Breast epithelium (tissue), 3 donors: Measurements from ENCODE around the gene SLC25A10.

Experiments used
- POLR2AphosphoS5 ChIP-seq, 3 donors: sonication (generic); formaldehyde crosslinking; IDR thresholded peaks; one replicate each; pipeline ENCODE4 v1.6.1; 2017; ENCODE audit warnings: antibody characterized with exemption in 3 of 3
- TF ChIP-seq, protein P1 (sequence below), 3 donors: fragments of 450-650 bp; IDR thresholded peaks; one replicate each; pipeline ENCODE4 v1.5.1; 2016 to 2017; ENCODE audit warnings: antibody characterized with exemption in 3 of 3, mild to moderate bottlenecking in 3 of 3, moderate library complexity in 3 of 3

DNA sequence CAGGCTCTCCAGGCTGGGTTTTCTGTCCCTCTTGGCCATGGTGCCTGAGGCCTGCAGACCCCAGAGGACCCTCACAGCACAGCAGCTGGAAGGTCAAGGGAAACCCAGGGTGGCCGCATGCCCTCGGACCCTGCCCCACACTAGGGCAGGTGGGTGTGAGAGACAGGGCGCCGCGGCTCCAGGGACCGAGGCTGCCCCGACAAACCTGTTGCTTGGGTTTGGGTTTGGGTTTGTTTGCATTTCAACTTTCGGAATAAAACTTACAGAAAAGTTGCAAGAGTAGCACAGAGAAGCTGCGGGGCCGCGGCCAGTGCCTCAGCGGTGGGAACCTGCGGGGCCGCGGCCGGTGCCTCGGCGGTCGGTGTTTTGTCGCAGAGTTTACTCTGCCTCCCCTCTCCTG lies 20.5 kb upstream of the SLC25A10 start:
- TF ChIP-seq, protein P1, sequence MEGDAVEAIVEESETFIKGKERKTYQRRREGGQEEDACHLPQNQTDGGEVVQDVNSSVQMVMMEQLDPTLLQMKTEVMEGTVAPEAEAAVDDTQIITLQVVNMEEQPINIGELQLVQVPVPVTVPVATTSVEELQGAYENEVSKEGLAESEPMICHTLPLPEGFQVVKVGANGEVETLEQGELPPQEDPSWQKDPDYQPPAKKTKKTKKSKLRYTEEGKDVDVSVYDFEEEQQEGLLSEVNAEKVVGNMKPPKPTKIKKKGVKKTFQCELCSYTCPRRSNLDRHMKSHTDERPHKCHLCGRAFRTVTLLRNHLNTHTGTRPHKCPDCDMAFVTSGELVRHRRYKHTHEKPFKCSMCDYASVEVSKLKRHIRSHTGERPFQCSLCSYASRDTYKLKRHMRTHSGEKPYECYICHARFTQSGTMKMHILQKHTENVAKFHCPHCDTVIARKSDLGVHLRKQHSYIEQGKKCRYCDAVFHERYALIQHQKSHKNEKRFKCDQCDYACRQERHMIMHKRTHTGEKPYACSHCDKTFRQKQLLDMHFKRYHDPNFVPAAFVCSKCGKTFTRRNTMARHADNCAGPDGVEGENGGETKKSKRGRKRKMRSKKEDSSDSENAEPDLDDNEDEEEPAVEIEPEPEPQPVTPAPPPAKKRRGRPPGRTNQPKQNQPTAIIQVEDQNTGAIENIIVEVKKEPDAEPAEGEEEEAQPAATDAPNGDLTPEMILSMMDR (IDR thresholded peaks at IDR 0.05) = no peak
- no peak for TF ChIP-seq POLR2AphosphoS5 (IDR thresholded peaks at IDR 0.05)
